HG03378 (cell line): ENCODE data around the gene ZNF169.
"Not testable (repeated sequence)": the region's sequence is repeated elsewhere in the genome, so short reads cannot be mapped to it uniquely, and the experiment has no call there.

Experiments used
- ATAC-seq: cut with Tn5 transposase; IDR thresholded peaks from one replicate; pipeline ENCODE4 v1.9.1; 2021; ENCODE audit warnings: mild to moderate bottlenecking, moderate library complexity; ENCODE audit not compliant: unreplicated experiment

ZNF169 gene

GRCh38 chr9:94286116-94286515 is 27.0 kb downstream of the ZNF169 start:
- no peak for ATAC-seq

- ATAC-seq: no peak
Measured at GRCh38 chr9:94287877-94288513, 28.9 kb downstream of the ZNF169 start.

- no peak for ATAC-seq
Measured at GRCh38 chr9:94289691-94290090, 30.6 kb downstream of the ZNF169 start.

- no peak for ATAC-seq
Measured at GRCh38 chr9:94298949-94299599, 40.0 kb downstream of the ZNF169 start.

- ATAC-seq: no peak
Measured at GRCh38 chr9:94300470-94301301, 41.6 kb downstream of the ZNF169 start.

GRCh38 chr9:94301583-94301982 is 42.5 kb downstream of the ZNF169 start:
- no peak for ATAC-seq

- ATAC-seq: no peak
Measured at GRCh38 chr9:94302426-94302825, 43.3 kb downstream of the ZNF169 start.

GRCh38 chr9:94303321-94303720 is 44.2 kb downstream of the ZNF169 start:
- no peak for ATAC-seq

GRCh38 chr9:94315034-94315984 is 56.2 kb downstream of the ZNF169 start:
- ATAC-seq: not testable (repeated sequence)

GRCh38 chr9:94316236-94316635 is 57.1 kb downstream of the ZNF169 start:
- ATAC-seq: not testable (repeated sequence)

- ATAC-seq: not testable (repeated sequence)
Measured at GRCh38 chr9:94317949-94318657, 59.0 kb downstream of the ZNF169 start.

- ATAC-seq: not testable (repeated sequence)
Measured at GRCh38 chr9:94322342-94322940, 63.3 kb downstream of the ZNF169 start.

GRCh38 chr9:94323153-94323798 is 64.2 kb downstream of the ZNF169 start:
- not testable (repeated sequence) for ATAC-seq

GRCh38 chr9:94325583-94325982 is 66.5 kb downstream of the ZNF169 start:
- not testable (repeated sequence) for ATAC-seq

- ATAC-seq: not testable (repeated sequence)
Measured at GRCh38 chr9:94328544-94328943, 69.4 kb downstream of the ZNF169 start, which contains the start of gene NUTM2F. TSS of gene NUTM2F (minus strand) at chr9:94328644. CDS start at chr9:94328623, 21 bp downstream.

- ATAC-seq: not testable (repeated sequence)
Measured at GRCh38 chr9:94336445-94336844, 77.3 kb downstream of the ZNF169 start.

- not testable (repeated sequence) for ATAC-seq
Measured at GRCh38 chr9:94338723-94339122, 79.6 kb downstream of the ZNF169 start.

GRCh38 chr9:94339657-94340056 is 80.6 kb downstream of the ZNF169 start:
- ATAC-seq: not testable (repeated sequence)

GRCh38 chr9:94340750-94341149 is 81.7 kb downstream of the ZNF169 start:
- not testable (repeated sequence) for ATAC-seq
